ENCODE results near the gene CWC27. TPM values are rescaled to one million over a fixed set of nuclear protein-coding genes. Genes with fewer than 3 reads are reported as not detected.

The CWC27 gene
- total and polyA plus RNA-seq, 2 experiments from 2014 or later: 16.3 to 51.6 TPM

- Histone ChIP-seq H3K9me3 (ENCODE audit: low read depth) (no peaks in the 10 kb centered on the region), H3K27me3 (no peaks in the 10 kb centered on the region), H3K4me3 (no peak overlapping the region), H3K4me1 (ENCODE audit: low read depth) (no peaks in the 10 kb centered on the region), H3K27ac (no peak overlapping the region), H3K36me3 (peaks cover 11% of the 10 kb centered on the region)
- DNase-seq (ENCODE audit: low read depth in 1 of 2, low spot score in 1 of 2): no peak
- TF ChIP-seq, protein P1, sequence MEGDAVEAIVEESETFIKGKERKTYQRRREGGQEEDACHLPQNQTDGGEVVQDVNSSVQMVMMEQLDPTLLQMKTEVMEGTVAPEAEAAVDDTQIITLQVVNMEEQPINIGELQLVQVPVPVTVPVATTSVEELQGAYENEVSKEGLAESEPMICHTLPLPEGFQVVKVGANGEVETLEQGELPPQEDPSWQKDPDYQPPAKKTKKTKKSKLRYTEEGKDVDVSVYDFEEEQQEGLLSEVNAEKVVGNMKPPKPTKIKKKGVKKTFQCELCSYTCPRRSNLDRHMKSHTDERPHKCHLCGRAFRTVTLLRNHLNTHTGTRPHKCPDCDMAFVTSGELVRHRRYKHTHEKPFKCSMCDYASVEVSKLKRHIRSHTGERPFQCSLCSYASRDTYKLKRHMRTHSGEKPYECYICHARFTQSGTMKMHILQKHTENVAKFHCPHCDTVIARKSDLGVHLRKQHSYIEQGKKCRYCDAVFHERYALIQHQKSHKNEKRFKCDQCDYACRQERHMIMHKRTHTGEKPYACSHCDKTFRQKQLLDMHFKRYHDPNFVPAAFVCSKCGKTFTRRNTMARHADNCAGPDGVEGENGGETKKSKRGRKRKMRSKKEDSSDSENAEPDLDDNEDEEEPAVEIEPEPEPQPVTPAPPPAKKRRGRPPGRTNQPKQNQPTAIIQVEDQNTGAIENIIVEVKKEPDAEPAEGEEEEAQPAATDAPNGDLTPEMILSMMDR (IDR thresholded peaks at IDR 0.05; ENCODE audit: low read depth, low read length): no peak
Observed at GRCh38 chr5:64744914-64745313, 23.8 kb upstream of the CWC27 start.

DNA sequence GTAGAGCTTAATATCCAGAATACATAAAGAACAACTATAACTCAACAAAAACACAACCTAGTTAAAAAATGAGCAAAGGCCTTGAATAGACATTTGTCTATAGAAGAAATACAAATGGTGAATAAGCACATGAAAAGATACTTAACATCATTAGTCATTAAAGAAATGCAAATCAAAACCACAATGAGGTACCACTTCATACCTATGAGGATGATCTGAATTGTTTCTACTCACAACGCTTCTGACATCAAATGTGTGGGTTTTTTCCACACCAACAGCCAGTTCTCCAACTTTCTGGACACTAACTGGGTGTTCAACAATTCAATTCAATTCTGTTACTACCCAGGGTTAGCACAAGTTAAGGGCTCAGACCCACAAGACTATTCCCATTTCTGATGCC, 22.3 kb upstream of the CWC27 start:
- H3K36me3 ChIP-seq: no peaks in the 10 kb centered on the region
- H3K4me1 ChIP-seq (ENCODE audit: low read depth): no peaks in the 10 kb centered on the region
- H3K4me3 ChIP-seq: no peak overlapping the region
- TF ChIP-seq, protein P1 (IDR thresholded peaks at IDR 0.05; ENCODE audit: low read depth, low read length): no peak
- no peak for DNase-seq (ENCODE audit: low read depth in 1 of 2, low spot score in 1 of 2)
- H3K27ac ChIP-seq: no peak overlapping the region
- H3K27me3 ChIP-seq: no peaks in the 10 kb centered on the region
- no peaks in the 10 kb centered on the region for H3K9me3 ChIP-seq (ENCODE audit: low read depth)

DNA sequence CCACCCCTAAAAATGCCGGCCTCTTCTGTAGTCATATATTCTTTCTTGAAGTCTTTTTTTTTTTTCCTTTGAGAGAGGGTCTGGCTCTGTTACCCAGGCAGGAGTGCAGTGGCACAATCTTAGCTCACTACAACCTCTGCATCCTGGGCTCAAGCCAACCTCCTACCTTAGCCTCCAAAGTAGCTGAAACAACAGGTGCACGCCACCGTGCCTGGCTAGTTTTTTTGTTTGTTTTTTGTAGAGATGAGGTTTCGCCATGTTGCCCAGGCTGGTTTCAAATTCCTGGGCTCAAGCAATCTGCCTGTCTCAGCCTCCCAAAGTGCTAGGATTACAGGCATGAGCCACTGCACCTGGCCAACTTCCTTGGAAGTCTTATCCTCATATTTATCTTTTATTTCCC, 19.3 kb upstream of the CWC27 start:
- no peaks in the 10 kb centered on the region for H3K27me3 ChIP-seq
- no peak overlapping the region for H3K27ac ChIP-seq
- H3K4me1 ChIP-seq (ENCODE audit: low read depth): no peaks in the 10 kb centered on the region
- no peak for DNase-seq (ENCODE audit: low read depth in 1 of 2, low spot score in 1 of 2)
- TF ChIP-seq, protein P1 (IDR thresholded peaks at IDR 0.05; ENCODE audit: low read depth, low read length): no peak
- no peaks in the 10 kb centered on the region for H3K9me3 ChIP-seq (ENCODE audit: low read depth)
- no peak overlapping the region for H3K4me3 ChIP-seq
- H3K36me3 ChIP-seq: peaks cover 9% of the 10 kb centered on the region

DNA sequence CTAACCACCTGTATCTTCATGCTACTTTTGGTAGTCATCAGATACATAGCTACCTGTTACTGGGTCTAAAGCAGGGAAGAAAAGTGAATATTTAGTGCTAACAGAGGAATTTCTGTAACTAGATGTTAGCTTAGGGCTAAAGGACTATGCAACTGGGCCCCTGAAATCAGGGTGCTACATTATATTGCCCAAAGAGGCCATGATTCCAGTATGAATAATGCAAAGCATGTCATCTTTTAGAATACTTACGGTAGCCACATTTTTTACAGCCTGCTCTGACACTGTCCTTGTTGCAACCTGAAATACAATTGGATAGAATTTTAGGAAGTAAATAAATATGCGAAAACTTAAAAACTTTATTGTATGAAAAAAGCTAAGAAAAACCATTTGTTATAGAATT, 14.7 kb upstream of the CWC27 start:
- no peak overlapping the region for H3K4me3 ChIP-seq
- DNase-seq (ENCODE audit: low read depth in 1 of 2, low spot score in 1 of 2): no peak
- TF ChIP-seq, protein P1 (IDR thresholded peaks at IDR 0.05; ENCODE audit: low read depth, low read length): no peak
- no peaks in the 10 kb centered on the region for H3K27me3 ChIP-seq
- no peaks in the 10 kb centered on the region for H3K4me1 ChIP-seq (ENCODE audit: low read depth)
- no peak overlapping the region for H3K27ac ChIP-seq
- H3K9me3 ChIP-seq (ENCODE audit: low read depth): no peaks in the 10 kb centered on the region
- H3K36me3 ChIP-seq: peaks cover 9% of the 10 kb centered on the region

GRCh38 chr5:64758901-64759300, 9.8 kb upstream of the CWC27 start:
- Histone ChIP-seq H3K36me3 (peaks cover 1% of the 10 kb centered on the region), H3K9me3 (ENCODE audit: low read depth) (no peaks in the 10 kb centered on the region), H3K4me1 (ENCODE audit: low read depth) (peaks cover 20% of the 10 kb centered on the region), H3K27ac (no peak overlapping the region), H3K27me3 (no peaks in the 10 kb centered on the region), H3K4me3 (no peak overlapping the region)
- TF ChIP-seq, protein P1 (IDR thresholded peaks at IDR 0.05; ENCODE audit: low read depth, low read length): no peak
- no peak for DNase-seq (ENCODE audit: low read depth in 1 of 2, low spot score in 1 of 2)

Measured in cardiac muscle cell (in vitro differentiated cells and primary cell).